ENCODE results near the gene STAT1.

- TF ChIP-seq, protein P1, sequence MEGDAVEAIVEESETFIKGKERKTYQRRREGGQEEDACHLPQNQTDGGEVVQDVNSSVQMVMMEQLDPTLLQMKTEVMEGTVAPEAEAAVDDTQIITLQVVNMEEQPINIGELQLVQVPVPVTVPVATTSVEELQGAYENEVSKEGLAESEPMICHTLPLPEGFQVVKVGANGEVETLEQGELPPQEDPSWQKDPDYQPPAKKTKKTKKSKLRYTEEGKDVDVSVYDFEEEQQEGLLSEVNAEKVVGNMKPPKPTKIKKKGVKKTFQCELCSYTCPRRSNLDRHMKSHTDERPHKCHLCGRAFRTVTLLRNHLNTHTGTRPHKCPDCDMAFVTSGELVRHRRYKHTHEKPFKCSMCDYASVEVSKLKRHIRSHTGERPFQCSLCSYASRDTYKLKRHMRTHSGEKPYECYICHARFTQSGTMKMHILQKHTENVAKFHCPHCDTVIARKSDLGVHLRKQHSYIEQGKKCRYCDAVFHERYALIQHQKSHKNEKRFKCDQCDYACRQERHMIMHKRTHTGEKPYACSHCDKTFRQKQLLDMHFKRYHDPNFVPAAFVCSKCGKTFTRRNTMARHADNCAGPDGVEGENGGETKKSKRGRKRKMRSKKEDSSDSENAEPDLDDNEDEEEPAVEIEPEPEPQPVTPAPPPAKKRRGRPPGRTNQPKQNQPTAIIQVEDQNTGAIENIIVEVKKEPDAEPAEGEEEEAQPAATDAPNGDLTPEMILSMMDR (conservative IDR thresholded peaks at IDR 0.05) = peak; percentile 73
- TF ChIP-seq EZH2 (IDR thresholded peaks at IDR 0.05; ENCODE audit: low read depth) = no peak
Measured at GRCh38 chr2:191051825-191052778, 38.1 kb upstream of the STAT1 start.
